ENCODE measurements around the gene LRIT2. TPM values are rescaled to one million over a fixed set of nuclear protein-coding genes. Genes with fewer than 3 reads are reported as not detected.

LRIT2 gene
- total and polyA plus RNA-seq, 9 of the 15 experiments (the other 6 are each of a cell fraction or from before 2014, with no cell fraction given), result not detected

GRCh38 chr10:84173501-84173929 lies 51.8 kb downstream of the LRIT2 start, which contains the start of gene GPR15LG:
TSS of gene GPR15LG (plus strand) at chr10:84173801. CDS start at chr10:84173852, 51 bp downstream.
- H3K36me3 ChIP-seq (ENCODE audit: control insufficient read depth, insufficient read depth, low read length), result no peaks in the 10 kb centered on the region
- ChIA-PET POLR2A (interaction anchor here (1.3 to 1.4 kb wide), 2 partner anchors 17 to 18 kb away, joined by 3 to 6 read pairs; no protein-coding TSS in a partner anchor), CTCF (ENCODE audit: low intra/inter-chr PET ratio) (no interaction called here)
- 0% methylated on average over 2 of the region's 2 CpGs for WGBS (ENCODE audit: insufficient coverage, low coverage, missing lambda C conversion rate)
- no peak; the same call in 2 of the 3 replicates for ATAC-seq
- no peak within 1 kb of the TSS for H3K9ac ChIP-seq (ENCODE audit: insufficient read depth in 1 of 2, low read depth in 2 of 2, low read length in 2 of 2)
- no peak within 1 kb of the TSS for H2AFZ ChIP-seq (ENCODE audit: low read depth, low read length)
- H3K27me3 ChIP-seq (ENCODE audit: control insufficient read depth in 2 of 2, insufficient read depth in 2 of 2, low read length in 2 of 2), result peaks cover 22 to 26% of the 10 kb centered on the region in 2 experiments; a peak in 4 of 5 replicates
- in situ Hi-C loops (cut with MboI) (no loop called here), intact Hi-C loops (cut with micrococcal nuclease) (no loop called here)
- H3K4me3 ChIP-seq, result no peak within 1 kb of the TSS
- no peaks in the 10 kb centered on the region; the same call in 1 of the 2 replicates for H4K20me1 ChIP-seq (replicated peaks; ENCODE audit: control insufficient read depth, insufficient read depth, low read length)
- no peak for FAIRE-seq
- H3K9me1 ChIP-seq (ENCODE audit: control insufficient read depth, insufficient read depth, low read length), result no peaks in the 10 kb centered on the region
- no peaks in the 10 kb centered on the region for H3K9me3 ChIP-seq (replicated peaks; ENCODE audit: control insufficient read depth, insufficient read depth, low read depth, low read length)
- H3K79me2 ChIP-seq (ENCODE audit: control insufficient read depth, insufficient read depth, low read length), result no peaks in the 10 kb centered on the region
- H3K4me2 ChIP-seq (ENCODE audit: insufficient read depth, low read length), result no peak within 1 kb of the TSS
- H3K4me1 ChIP-seq (replicated peaks in 1 of 2; ENCODE audit: control insufficient read depth in 2 of 2, insufficient read depth in 2 of 2, low read length in 2 of 2), result no peaks in the 10 kb centered on the region; a peak in 1 of 5 replicates
- no TSS peak for BruUV-seq (replicated peaks)
- no peak within 1 kb of the TSS for H3K27ac ChIP-seq (ENCODE audit: extremely low read depth, low read depth, low read length)
- DNase-seq (ENCODE audit: extremely low read depth in 1 of 4, low spot score in 3 of 4), result no peak
- TF ChIP-seq ZNF668 (CRISPR knock-in tag; IDR thresholded peaks at IDR 0.05) (no peak), TSC22D4 (tag; IDR thresholded peaks at IDR 0.05) (no peak), TAF15 (IDR thresholded peaks at IDR 0.05; ENCODE audit: low read depth, low read length) (no peak), MAX (CRISPR knock-in tag; IDR thresholded peaks at IDR 0.05) (no peak), PBX2 (CRISPR knock-in tag; IDR thresholded peaks at IDR 0.05; ENCODE audit: low read depth) (no peak), PBX2 (tag; conservative IDR thresholded peaks at IDR 0.05; ENCODE audit: low read depth) (no peak), MYC (IDR thresholded peaks at IDR 0.05; ENCODE audit: low read depth, low read length) (no peak), MYC (CRISPR knock-in tag; IDR thresholded peaks at IDR 0.05; ENCODE audit: borderline replicate concordance, low read depth) (no peak)
- TF ChIP-seq, protein P1, sequence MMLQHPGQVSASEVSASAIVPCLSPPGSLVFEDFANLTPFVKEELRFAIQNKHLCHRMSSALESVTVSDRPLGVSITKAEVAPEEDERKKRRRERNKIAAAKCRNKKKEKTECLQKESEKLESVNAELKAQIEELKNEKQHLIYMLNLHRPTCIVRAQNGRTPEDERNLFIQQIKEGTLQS (IDR thresholded peaks at IDR 0.05), result no peak
- TF ChIP-seq, protein P1 (CRISPR knock-in tag; conservative IDR thresholded peaks at IDR 0.05), result no peak
- TF ChIP-seq, protein P2, sequence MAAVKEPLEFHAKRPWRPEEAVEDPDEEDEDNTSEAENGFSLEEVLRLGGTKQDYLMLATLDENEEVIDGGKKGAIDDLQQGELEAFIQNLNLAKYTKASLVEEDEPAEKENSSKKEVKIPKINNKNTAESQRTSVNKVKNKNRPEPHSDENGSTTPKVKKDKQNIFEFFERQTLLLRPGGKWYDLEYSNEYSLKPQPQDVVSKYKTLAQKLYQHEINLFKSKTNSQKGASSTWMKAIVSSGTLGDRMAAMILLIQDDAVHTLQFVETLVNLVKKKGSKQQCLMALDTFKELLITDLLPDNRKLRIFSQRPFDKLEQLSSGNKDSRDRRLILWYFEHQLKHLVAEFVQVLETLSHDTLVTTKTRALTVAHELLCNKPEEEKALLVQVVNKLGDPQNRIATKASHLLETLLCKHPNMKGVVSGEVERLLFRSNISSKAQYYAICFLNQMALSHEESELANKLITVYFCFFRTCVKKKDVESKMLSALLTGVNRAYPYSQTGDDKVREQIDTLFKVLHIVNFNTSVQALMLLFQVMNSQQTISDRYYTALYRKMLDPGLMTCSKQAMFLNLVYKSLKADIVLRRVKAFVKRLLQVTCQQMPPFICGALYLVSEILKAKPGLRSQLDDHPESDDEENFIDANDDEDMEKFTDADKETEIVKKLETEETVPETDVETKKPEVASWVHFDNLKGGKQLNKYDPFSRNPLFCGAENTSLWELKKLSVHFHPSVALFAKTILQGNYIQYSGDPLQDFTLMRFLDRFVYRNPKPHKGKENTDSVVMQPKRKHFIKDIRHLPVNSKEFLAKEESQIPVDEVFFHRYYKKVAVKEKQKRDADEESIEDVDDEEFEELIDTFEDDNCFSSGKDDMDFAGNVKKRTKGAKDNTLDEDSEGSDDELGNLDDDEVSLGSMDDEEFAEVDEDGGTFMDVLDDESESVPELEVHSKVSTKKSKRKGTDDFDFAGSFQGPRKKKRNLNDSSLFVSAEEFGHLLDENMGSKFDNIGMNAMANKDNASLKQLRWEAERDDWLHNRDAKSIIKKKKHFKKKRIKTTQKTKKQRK (IDR thresholded peaks at IDR 0.05; ENCODE audit: borderline replicate concordance, low read depth, low read length), result no peak

All from K562 (cell line).